Measurements from ENCODE around the gene CRIP1. TPM values are rescaled to one million over a fixed set of nuclear protein-coding genes. Genes with fewer than 3 reads are reported as not detected.

Gene CRIP1, protein sequence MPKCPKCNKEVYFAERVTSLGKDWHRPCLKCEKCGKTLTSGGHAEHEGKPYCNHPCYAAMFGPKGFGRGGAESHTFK
- total RNA-seq: 100 to 1,000 TPM in 1 of 2 donors, 10 to 100 TPM in 1; 72.8 to 422 TPM
- 100 to 1,000 TPM; 181 to 465 TPM for polyA plus RNA-seq
- long read RNA-seq, donor 1, transcript CRIP1-206 (3 exons, 2,241 nt): minor isoform, 11 of 154 reads
- long read RNA-seq, donor 1, transcript CRIP1-201 (5 exons, 1,311 nt): major isoform, 116 of 154 reads
- long read RNA-seq, donor 1, transcript CRIP1-204 (2 exons, 1,443 nt): minor isoform, 5 of 154 reads
- long read RNA-seq, donor 1, transcript CRIP1-205 (4 exons, 638 nt): minor isoform, 22 of 154 reads
- long read RNA-seq, donor 1, partial matches to known transcripts: 0 of 154 reads
- long read RNA-seq, donor 1, other reads (novel, unspliced or antisense): 0 of 154 reads
- long read RNA-seq, donor 2, transcript CRIP1-201 (5 exons, 1,311 nt): major isoform, 45 of 59 reads
- long read RNA-seq, donor 2, transcript CRIP1-205 (4 exons, 638 nt): minor isoform, 9 of 59 reads
- long read RNA-seq, donor 2, partial matches to known transcripts: 0 of 59 reads
- long read RNA-seq, donor 2, other reads (novel, unspliced or antisense): 0 of 59 reads
- long read RNA-seq, donor 3, transcript CRIP1-206 (3 exons, 2,241 nt): minor isoform, 5 of 112 reads
- long read RNA-seq, donor 3, transcript CRIP1-201 (5 exons, 1,311 nt): major isoform, 91 of 112 reads
- long read RNA-seq, donor 3, transcript CRIP1-205 (4 exons, 638 nt): minor isoform, 13 of 112 reads
- long read RNA-seq, donor 3, partial matches to known transcripts: 0 of 112 reads
- long read RNA-seq, donor 3, other reads (novel, unspliced or antisense): 0 of 112 reads
- long read RNA-seq, donor 4, transcript CRIP1-205 (4 exons, 638 nt): minor isoform, 5 of 41 reads
- long read RNA-seq, donor 4, transcript CRIP1-201 (5 exons, 1,311 nt): major isoform, 35 of 41 reads
- long read RNA-seq, donor 4, partial matches to known transcripts: 0 of 41 reads
- long read RNA-seq, donor 4, other reads (novel, unspliced or antisense): 0 of 41 reads
- long read RNA-seq, donor 5, transcript CRIP1-201 (5 exons, 1,311 nt): major isoform, 128 of 158 reads
- long read RNA-seq, donor 5, transcript CRIP1-205 (4 exons, 638 nt): minor isoform, 15 of 158 reads
- long read RNA-seq, donor 5, transcript CRIP1-206 (3 exons, 2,241 nt): minor isoform, 6 of 158 reads
- long read RNA-seq, donor 5, partial matches to known transcripts: 0 of 158 reads
- long read RNA-seq, donor 5, other reads (novel, unspliced or antisense): 5 of 158 reads

GRCh38 chr14:105486163-105486973 is at the start of gene CRIP1:
TSS of gene CRIP1 (plus strand) at chr14:105486886. CDS start at chr14:105487260, 374 bp downstream.
- H3K9me3 ChIP-seq (ENCODE audit: control insufficient read depth in 4 of 4, insufficient read depth in 3 of 4, low read length in 3 of 4): no peaks in the 10 kb centered on the region
- H3K27me3 ChIP-seq (ENCODE audit: control insufficient read depth in 3 of 3, insufficient read depth in 3 of 3, low read length in 2 of 3): peaks cover 0 to 10% (median 0%) of the 10 kb centered on the region in 3 donors
- H3K4me1 ChIP-seq (ENCODE audit: control insufficient read depth in 5 of 5, insufficient read depth in 5 of 5, low read length in 5 of 5): peaks cover 4 to 48% (median 39%) of the 10 kb centered on the region in 5 donors
- peak within 1 kb of the TSS; percentile 55 to 91 for H3K27ac ChIP-seq (ENCODE audit: low read depth in 1 of 2, low read length in 1 of 2)
- H3K36me3 ChIP-seq (ENCODE audit: control insufficient read depth in 4 of 4, insufficient read depth in 4 of 4, low read length in 4 of 4): no peaks in the 10 kb centered on the region
- peak within 1 kb of the TSS in 1 of 2 donors; percentile 25 for H3K9ac ChIP-seq (ENCODE audit: insufficient read depth in 1 of 2, low read length in 2 of 2)
- ATAC-seq (ENCODE audit: insufficient read depth, low FRiP score) (no peak), DNase-seq (peak in 1 of 3 donors; percentile 40)
- TF ChIP-seq CTCF (IDR thresholded peaks at IDR 0.05; ENCODE audit: control extremely low read depth, extremely low read depth): no peak
- peak within 1 kb of the TSS; percentile 18 for H3K4me3 ChIP-seq
- 10% methylated on average over 55 to 56 of the region's 56 CpGs for WGBS, 2 donors

DNA sequence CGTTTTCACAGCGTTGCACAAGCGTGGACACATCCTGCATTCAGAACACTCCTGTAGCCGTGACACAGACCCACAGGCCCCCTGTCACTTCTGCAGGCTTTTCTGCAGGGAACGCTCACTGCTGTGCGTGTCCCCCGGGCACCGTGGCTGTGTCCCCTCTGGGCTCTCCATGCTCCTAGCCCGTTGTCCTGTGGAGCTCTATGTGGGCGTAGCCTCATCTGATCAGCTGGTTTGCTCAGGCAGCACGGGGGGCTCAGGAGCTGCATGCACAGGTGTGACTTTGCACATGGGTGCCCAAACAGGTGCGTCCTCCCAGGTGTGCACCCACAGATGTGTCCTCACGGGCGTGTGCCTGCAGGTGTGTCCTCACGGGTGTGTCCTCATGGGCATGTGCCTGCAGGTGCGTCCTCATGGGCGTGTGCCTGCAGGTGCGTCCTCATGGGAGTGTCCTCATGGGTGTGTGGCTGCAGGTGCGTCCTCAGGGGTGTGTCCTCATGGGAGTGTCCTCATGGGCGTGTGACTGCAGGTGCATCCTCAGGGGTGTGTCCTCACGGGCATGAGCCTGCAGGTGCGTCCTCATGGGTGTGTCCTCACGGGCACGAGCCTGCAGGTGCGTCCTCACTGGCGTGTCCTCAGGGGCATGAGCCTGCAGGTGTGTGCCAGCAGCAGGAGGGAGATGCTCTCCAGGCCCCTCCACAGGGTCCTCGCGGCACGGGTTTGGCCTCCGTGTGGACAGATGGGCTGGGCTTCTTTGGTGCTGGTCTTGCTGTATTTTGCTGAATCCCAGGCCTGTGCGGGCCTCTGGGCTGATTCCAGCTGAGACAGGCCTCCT is 49.6 kb upstream of the CRIP1 start:
- no peaks in the 10 kb centered on the region for H3K27me3 ChIP-seq (ENCODE audit: control insufficient read depth in 3 of 3, insufficient read depth in 3 of 3, low read length in 2 of 3)
- no peak for TF ChIP-seq CTCF (IDR thresholded peaks at IDR 0.05; ENCODE audit: control extremely low read depth, extremely low read depth)
- H3K9ac ChIP-seq (ENCODE audit: insufficient read depth in 1 of 2, low read length in 2 of 2): no peak overlapping the region
- H3K4me1 ChIP-seq (ENCODE audit: control insufficient read depth in 5 of 5, insufficient read depth in 5 of 5, low read length in 5 of 5): no peaks in the 10 kb centered on the region
- 87 to 92% methylated on average over 30 to 31 of the region's 31 CpGs for WGBS, 2 donors
- ATAC-seq (ENCODE audit: insufficient read depth, low FRiP score): no peak
- H3K27ac ChIP-seq (ENCODE audit: low read depth in 1 of 2, low read length in 1 of 2): no peak overlapping the region
- H3K4me3 ChIP-seq: no peak overlapping the region
- no peak for DNase-seq
- H3K36me3 ChIP-seq (ENCODE audit: control insufficient read depth in 4 of 4, insufficient read depth in 4 of 4, low read length in 4 of 4): peaks cover 0 to 21% (median 0%) of the 10 kb centered on the region in 4 donors
- H3K9me3 ChIP-seq (ENCODE audit: control insufficient read depth in 4 of 4, insufficient read depth in 3 of 4, low read length in 3 of 4): no peaks in the 10 kb centered on the region

Measured in lung (tissue), 16 donors.